SU-DHL-6 (cell line): ENCODE measurements around the gene FAT3.

ENCODE experiments used
- EZH2phosphoT487 ChIP-seq: fragments of 200-600 bp; sonication (generic), shearing (Covaris generic); conservative IDR thresholded peaks from 2 replicates; pipeline ENCODE4 v1.6.1; 2018; ENCODE audit warnings: mild to moderate bottlenecking, antibody characterized with exemption, low read length, moderate library complexity, mixed read lengths
- TF ChIP-seq, protein P1 (sequence below): fragments of 200-600 bp; sonication (generic); IDR thresholded peaks from one replicate; pipeline ENCODE4 v1.5.1; 2017; ENCODE audit warnings: antibody characterized with exemption, mild to moderate bottlenecking, low read length, moderate library complexity; ENCODE audit not compliant: insufficient read depth, poor library complexity, severe bottlenecking

DNA sequence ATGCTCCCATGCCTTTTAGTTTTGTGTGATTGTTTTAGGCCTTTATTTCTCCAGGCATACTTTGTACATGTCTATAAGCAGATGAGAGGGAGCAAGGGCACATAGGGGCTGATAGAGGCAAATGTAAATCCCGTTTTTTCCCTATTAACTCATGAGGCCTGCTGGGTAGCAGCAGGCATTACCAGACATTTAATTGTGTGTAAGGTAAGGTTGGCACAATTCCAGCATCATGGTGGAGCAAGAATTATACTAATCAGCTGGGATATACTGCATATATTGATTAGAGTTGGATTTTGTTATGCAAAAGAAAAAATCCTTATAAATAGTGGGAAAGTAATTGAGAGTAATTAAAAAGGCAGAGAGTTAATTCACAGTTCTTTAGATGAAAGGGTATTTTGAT lies 12.2 kb downstream of the FAT3 start:
- TF ChIP-seq, protein P1, sequence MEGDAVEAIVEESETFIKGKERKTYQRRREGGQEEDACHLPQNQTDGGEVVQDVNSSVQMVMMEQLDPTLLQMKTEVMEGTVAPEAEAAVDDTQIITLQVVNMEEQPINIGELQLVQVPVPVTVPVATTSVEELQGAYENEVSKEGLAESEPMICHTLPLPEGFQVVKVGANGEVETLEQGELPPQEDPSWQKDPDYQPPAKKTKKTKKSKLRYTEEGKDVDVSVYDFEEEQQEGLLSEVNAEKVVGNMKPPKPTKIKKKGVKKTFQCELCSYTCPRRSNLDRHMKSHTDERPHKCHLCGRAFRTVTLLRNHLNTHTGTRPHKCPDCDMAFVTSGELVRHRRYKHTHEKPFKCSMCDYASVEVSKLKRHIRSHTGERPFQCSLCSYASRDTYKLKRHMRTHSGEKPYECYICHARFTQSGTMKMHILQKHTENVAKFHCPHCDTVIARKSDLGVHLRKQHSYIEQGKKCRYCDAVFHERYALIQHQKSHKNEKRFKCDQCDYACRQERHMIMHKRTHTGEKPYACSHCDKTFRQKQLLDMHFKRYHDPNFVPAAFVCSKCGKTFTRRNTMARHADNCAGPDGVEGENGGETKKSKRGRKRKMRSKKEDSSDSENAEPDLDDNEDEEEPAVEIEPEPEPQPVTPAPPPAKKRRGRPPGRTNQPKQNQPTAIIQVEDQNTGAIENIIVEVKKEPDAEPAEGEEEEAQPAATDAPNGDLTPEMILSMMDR = no peak
- TF ChIP-seq EZH2phosphoT487 = no peak
